BLaER1 (cell line): ENCODE measurements around the gene IL1RN.

Experiments
- H3K27ac ChIP-seq: shearing (Covaris generic); formaldehyde crosslinking; 2 replicates; pipeline ENCODE4 v1.8.1; 2022
- H3K27me3 ChIP-seq: shearing (Covaris generic); formaldehyde crosslinking; 2 replicates; pipeline ENCODE4 v1.8.1; 2022
- H3K36me3 ChIP-seq: shearing (Covaris generic); formaldehyde crosslinking; 2 replicates; pipeline ENCODE4 v1.8.1; 2022
- H3K4me1 ChIP-seq: shearing (Covaris generic); formaldehyde crosslinking; 2 replicates; pipeline ENCODE4 v1.8.1; 2022
- H3K4me2 ChIP-seq: shearing (Covaris generic); formaldehyde crosslinking; 2 replicates; pipeline ENCODE4 v1.8.1; 2022
- H3K4me3 ChIP-seq: shearing (Covaris generic); formaldehyde crosslinking; 2 replicates; pipeline ENCODE4 v1.8.1; 2022
- H3K9ac ChIP-seq: shearing (Covaris generic); formaldehyde crosslinking; 2 replicates; pipeline ENCODE4 v1.8.1; 2022
- H3K9me3 ChIP-seq: shearing (Covaris generic); formaldehyde crosslinking; 2 replicates; pipeline ENCODE4 v1.8.1; 2022
- H4K20me1 ChIP-seq: shearing (Covaris generic); formaldehyde crosslinking; 2 replicates; pipeline ENCODE4 v1.8.1; 2022
- Cebpa-rat ChIP-seq: shearing (Covaris generic); IDR thresholded peaks from 2 replicates; pipeline ENCODE4 v1.8.1; 2022

Gene IL1RN

GRCh38 chr2:113172721-113173541, 45.5 kb downstream of the IL1RN start:
- H3K4me1 ChIP-seq = peaks cover 65% of the 10 kb centered on the region
- TF ChIP-seq Cebpa-rat = no peak
- peaks cover 5% of the 10 kb centered on the region; the same call in 1 of the 2 replicates for H3K36me3 ChIP-seq
- peak overlapping the region; percentile 82 for H3K27ac ChIP-seq
- H3K9ac ChIP-seq = no peak overlapping the region
- H3K9me3 ChIP-seq = no peaks in the 10 kb centered on the region
- no peaks in the 10 kb centered on the region for H3K27me3 ChIP-seq
- H3K4me2 ChIP-seq = peak overlapping the region; percentile 98
- H4K20me1 ChIP-seq = peaks cover 27% of the 10 kb centered on the region; the same call in 1 of the 2 replicates
- peak overlapping the region; percentile 66; the same call in 1 of the 2 replicates for H3K4me3 ChIP-seq

- peaks cover 62% of the 10 kb centered on the region for H3K4me1 ChIP-seq
- peak within 1 kb of the TSS; percentile 82 for H3K27ac ChIP-seq
- H3K9me3 ChIP-seq = no peaks in the 10 kb centered on the region
- peaks cover 8% of the 10 kb centered on the region; the same call in 1 of the 2 replicates for H3K36me3 ChIP-seq
- H3K4me3 ChIP-seq = peak within 1 kb of the TSS; percentile 66
- H4K20me1 ChIP-seq = peaks cover 35% of the 10 kb centered on the region; the same call in 1 of the 2 replicates
- no peaks in the 10 kb centered on the region for H3K27me3 ChIP-seq
- peak within 1 kb of the TSS; percentile 98 for H3K4me2 ChIP-seq
- peak within 1 kb of the TSS; percentile 73 for H3K9ac ChIP-seq
- no peak for TF ChIP-seq Cebpa-rat
Measured at GRCh38 chr2:113173542-113174375, 46.4 kb downstream of the IL1RN start, which contains the start of gene PSD4. Gene PSD4 (plus strand): TSS chr2:113173971. CDS start chr2:113182457, 8,486 bp downstream.

- H3K4me1 ChIP-seq = peaks cover 62% of the 10 kb centered on the region
- peak overlapping the region; percentile 82 for H3K27ac ChIP-seq
- peaks cover 41% of the 10 kb centered on the region for H4K20me1 ChIP-seq
- H3K9me3 ChIP-seq = no peaks in the 10 kb centered on the region
- peak overlapping the region; percentile 73 for H3K9ac ChIP-seq
- H3K36me3 ChIP-seq = peaks cover 8% of the 10 kb centered on the region; the same call in 1 of the 2 replicates
- peak overlapping the region; percentile 98 for H3K4me2 ChIP-seq
- H3K27me3 ChIP-seq = no peaks in the 10 kb centered on the region
- no peak for TF ChIP-seq Cebpa-rat
- H3K4me3 ChIP-seq = peak overlapping the region; percentile 66
Measured at GRCh38 chr2:113174376-113174750, 47.0 kb downstream of the IL1RN start.

- no peaks in the 10 kb centered on the region for H3K27me3 ChIP-seq
- H3K36me3 ChIP-seq = peaks cover 8% of the 10 kb centered on the region; the same call in 1 of the 2 replicates
- peak overlapping the region; percentile 82 for H3K27ac ChIP-seq
- no peaks in the 10 kb centered on the region for H3K9me3 ChIP-seq
- H3K9ac ChIP-seq = peak overlapping the region; percentile 73
- H4K20me1 ChIP-seq = peaks cover 49% of the 10 kb centered on the region
- peak overlapping the region; percentile 66 for H3K4me3 ChIP-seq
- peak overlapping the region; percentile 98 for H3K4me2 ChIP-seq
- no peak for TF ChIP-seq Cebpa-rat
- H3K4me1 ChIP-seq = peaks cover 69% of the 10 kb centered on the region
Measured at GRCh38 chr2:113175042-113175628, 47.7 kb downstream of the IL1RN start.

- Histone ChIP-seq H3K9ac (peak overlapping the region; percentile 73), H3K4me1 (peaks cover 78% of the 10 kb centered on the region), H3K36me3 (peaks cover 8% of the 10 kb centered on the region; the same call in 1 of the 2 replicates), H3K4me3 (peak overlapping the region; percentile 66; the same call in 1 of the 2 replicates), H3K27me3 (no peaks in the 10 kb centered on the region), H3K9me3 (no peaks in the 10 kb centered on the region), H3K27ac (peak overlapping the region; percentile 82), H4K20me1 (peaks cover 58% of the 10 kb centered on the region), H3K4me2 (peak overlapping the region; percentile 98)
- TF ChIP-seq Cebpa-rat = no peak
Measured at GRCh38 chr2:113175736-113176695, 48.6 kb downstream of the IL1RN start.

- Histone ChIP-seq H3K9ac (no peak overlapping the region), H4K20me1 (peaks cover 66% of the 10 kb centered on the region), H3K36me3 (peaks cover 8% of the 10 kb centered on the region; the same call in 1 of the 2 replicates), H3K27me3 (no peaks in the 10 kb centered on the region), H3K9me3 (no peaks in the 10 kb centered on the region), H3K4me2 (peak overlapping the region; percentile 98), H3K4me3 (no peak overlapping the region), H3K4me1 (peaks cover 86% of the 10 kb centered on the region), H3K27ac (no peak overlapping the region)
- no peak for TF ChIP-seq Cebpa-rat
Measured at GRCh38 chr2:113176696-113177355, 49.4 kb downstream of the IL1RN start.

GRCh38 chr2:113178069-113178746, 50.8 kb downstream of the IL1RN start:
- H3K27ac ChIP-seq = no peak overlapping the region
- H3K4me3 ChIP-seq = no peak overlapping the region
- no peak for TF ChIP-seq Cebpa-rat
- peaks cover 89% of the 10 kb centered on the region for H3K4me1 ChIP-seq
- peaks cover 20% of the 10 kb centered on the region for H3K36me3 ChIP-seq
- H4K20me1 ChIP-seq = peaks cover 80% of the 10 kb centered on the region
- 0 out of 2 replicates have a peak overlapping the region, but pooled peaks have one; percentile 94 for H3K4me2 ChIP-seq
- H3K9me3 ChIP-seq = no peaks in the 10 kb centered on the region
- H3K27me3 ChIP-seq = no peaks in the 10 kb centered on the region
- no peak overlapping the region for H3K9ac ChIP-seq

- peaks cover 25% of the 10 kb centered on the region for H3K36me3 ChIP-seq
Measured at GRCh38 chr2:113178891-113179290, 51.5 kb downstream of the IL1RN start.

More at GRCh38 chr2:113178891-113179290, 51.5 kb downstream of the IL1RN start:
- H3K9me3 ChIP-seq = no peaks in the 10 kb centered on the region
- no peak overlapping the region for H3K9ac ChIP-seq
- peaks cover 87% of the 10 kb centered on the region for H4K20me1 ChIP-seq
- H3K27ac ChIP-seq = no peak overlapping the region
- no peak for TF ChIP-seq Cebpa-rat
- H3K4me3 ChIP-seq = no peak overlapping the region
- H3K4me1 ChIP-seq = peaks cover 82% of the 10 kb centered on the region
- H3K27me3 ChIP-seq = no peaks in the 10 kb centered on the region
- H3K4me2 ChIP-seq = peak overlapping the region; percentile 94
